HepG2 (cell line): ENCODE results near the gene EWSR1. TPM values are rescaled to one million over a fixed set of nuclear protein-coding genes. Genes with fewer than 3 reads are reported as not detected.

ENCODE experiments used
- ATAC-seq: fragments of 200-7000 bp; cut with Tn5 transposase; 3 replicates; pipeline ENCODE4 v1.9.1; 2020; ENCODE audit warnings: mild to moderate bottlenecking, moderate library complexity
- BruUV-seq: library from RNA; stranded (reverse); fragments of 400-500 nt; replicated peaks from 2 replicates; lab custom pipeline; 2021; lab: Mats Ljungman, UMichigan
- CTCF ChIA-PET: fragments of 300-600 bp; formaldehyde crosslinking; extraction: SDS; loops from one replicate; lab custom pipeline; 2021; ENCODE audit warnings: low total read pairs, inconsistent platforms, low intra/inter-chr PET ratio; lab: Yijun Ruan, JAX
- POLR2A ChIA-PET: fragments of 350-600 bp; sonication (Branson Sonifier 250); formaldehyde crosslinking; loops from one replicate; lab custom pipeline; 2020; ENCODE audit warnings: antibody characterized with exemption, inconsistent platforms; lab: Yijun Ruan, JAX
- DNase-seq: peaks from one replicate; pipeline ENCODE4 v3.0.0-alpha.2; 2015; ENCODE audit warnings: low spot score
- FAIRE-seq: peaks from 3 replicates; lab custom pipeline; 2011; peaks lifted over from hg19 to GRCh38; lab: Jason Lieb, UNC
- H2AFZ ChIP-seq: one replicate; pipeline ENCODE4 v1.6.1; 2011; ENCODE audit warnings: low read length, inconsistent platforms
- H3K27ac ChIP-seq: fragments of 300-600 bp; 3 replicates; pipeline ENCODE4 v1.8.0; 2011; ENCODE audit warnings: mixed run types, mild to moderate bottlenecking, mixed read lengths, low read length, inconsistent platforms; ENCODE audit not compliant: insufficient read depth; ENCODE audit errors: extremely low read length
- H3K27me3 ChIP-seq, 2 experiments: fragments of 200-600 bp in 1 of 2; 2 replicates in 1 of 2; 3 replicates in 1 of 2; pipeline versions ENCODE4 v1.6.0 to v1.8.0; 2011; ENCODE audit warnings: low read length in 2 of 2, mild to moderate bottlenecking in 2 of 2, moderate library complexity in 2 of 2, inconsistent platforms in 1 of 2; ENCODE audit not compliant: insufficient read depth in 2 of 2, control insufficient read depth in 1 of 2
- H3K36me3 ChIP-seq, 2 experiments: fragments of 200-600 bp in 1 of 2; replicated peaks in 1 of 2; 2 replicates in 1 of 2; 3 replicates in 1 of 2; pipeline versions ENCODE4 v1.5.1 to v1.8.0; 2011; ENCODE audit warnings: low read length in 2 of 2, inconsistent platforms in 1 of 2; ENCODE audit not compliant: insufficient read depth in 2 of 2, control insufficient read depth in 1 of 2
- H3K4me1 ChIP-seq: 2 replicates; pipeline ENCODE4 v1.5.1; 2012; ENCODE audit warnings: low read length, inconsistent platforms; ENCODE audit not compliant: insufficient read depth
- H3K4me2 ChIP-seq: 2 replicates; pipeline ENCODE4 v1.6.0; 2011; ENCODE audit warnings: low read depth, low read length, inconsistent platforms
- H3K4me3 ChIP-seq, 3 experiments: fragments of 200-600 bp in 1 of 3; sonication (generic), shearing (Covaris generic) in 1 of 3; replicated peaks in 1 of 3; 2 replicates each; pipeline ENCODE4 v1.5.1; 2011 to 2016; ENCODE audit warnings: low read length in 3 of 3, inconsistent platforms in 2 of 3, low read depth in 2 of 3, mild to moderate bottlenecking in 2 of 3, control low read depth in 1 of 3, mixed read lengths in 1 of 3; ENCODE audit not compliant: insufficient read depth in 1 of 3
- H3K79me2 ChIP-seq: one replicate; pipeline ENCODE4 v1.6.1; 2011; ENCODE audit warnings: low read length, inconsistent platforms; ENCODE audit not compliant: insufficient read depth
- H3K9ac ChIP-seq: 2 replicates; pipeline ENCODE4 v1.6.0; 2011; ENCODE audit warnings: mild to moderate bottlenecking, low read depth, low read length, inconsistent platforms; ENCODE audit not compliant: insufficient read depth
- H3K9me3 ChIP-seq: 2 replicates; pipeline ENCODE4 v1.5.1; 2012; ENCODE audit warnings: mild to moderate bottlenecking, low read length
- H4K20me1 ChIP-seq: 2 replicates; pipeline ENCODE4 v1.6.0; 2011; ENCODE audit warnings: inconsistent platforms, mild to moderate bottlenecking, low read length, moderate library complexity; ENCODE audit not compliant: insufficient read depth
- DNMT3B ChIP-seq: conservative IDR thresholded peaks from 2 replicates; pipeline ENCODE4 v1.6.1; 2016; ENCODE audit warnings: missing biosample characterization, control low read depth
- HIVEP1 ChIP-seq: sonication (generic); formaldehyde crosslinking; IDR thresholded peaks from 2 replicates; pipeline ENCODE4 v1.4.0; 2020; ENCODE audit warnings: mild to moderate bottlenecking, missing genetic modification reagents
- HMG20B ChIP-seq: conservative IDR thresholded peaks from 2 replicates; pipeline ENCODE4 v1.6.1; 2016; ENCODE audit warnings: missing genetic modification reagents, missing compliant biosample characterization
- ISL2 ChIP-seq: sonication (generic); formaldehyde crosslinking; IDR thresholded peaks from 2 replicates; pipeline ENCODE4 v1.5.0; 2020; ENCODE audit warnings: missing genetic modification reagents
- NFE2L2 ChIP-seq: fragments of 150-350 bp; IDR thresholded peaks from 2 replicates; pipeline ENCODE4 v1.6.1; 2014; ENCODE audit warnings: low read length
- THAP9 ChIP-seq: sonication (generic); formaldehyde crosslinking; IDR thresholded peaks from 2 replicates; pipeline ENCODE4; 2020; ENCODE audit warnings: missing genetic modification reagents, mild to moderate bottlenecking, borderline replicate concordance
- ZNF282 ChIP-seq: fragments of 450-650 bp; IDR thresholded peaks from 2 replicates; pipeline ENCODE4 v1.6.1; 2018; ENCODE audit not compliant: partially characterized antibody
- WGBS: methylation state at CpG from one replicate; pipeline ENCODE4 v1.1.6; 2017; ENCODE audit warnings: low lambda C conversion rate; 5-methylcytosine and 5-hydroxymethylcytosine counted together
- in situ Hi-C: cut with HindIII; loops from 2 replicates; pipeline ENCODE4 v1.10.0; 2017; ENCODE audit warnings: low pct_unique_long_range_greater_than_20kb; ENCODE audit not compliant: extremely low pct_ligation_motif_present
- intact Hi-C: fragments of 100-400 bp; cut with micrococcal nuclease; formaldehyde crosslinking; loops from one replicate; pipeline ENCODE4 v1.10.0; 2022; ENCODE audit not compliant: unreplicated experiment
- polyA plus RNA-seq, 8 experiments: library from polyadenylated mRNA; depleted of rRNA in 3 of 8; stranded (reverse) in 7 of 8; unstranded in 1 of 8; fragments of >200 nt; fragmentation: Illumina TruSeq in 4 of 8; extraction: Trizol in 4 of 8; gene quantifications; 2 replicates each; pipeline versions ENCODE4 v1.2.1 to v1.2.3, GENCODE V29; 2011 to 2016; ENCODE audit warnings: low read depth in 4 of 8, missing spikeins in 1 of 8, mixed read lengths in 1 of 8; ENCODE audit not compliant: insufficient read depth in 1 of 8
- total RNA-seq, 5 experiments: library from RNA; depleted of rRNA; stranded (reverse); fragments of >200 nt; fragmentation: Illumina TruSeq; extraction: Trizol; gene quantifications; 2 replicates each; pipeline ENCODE4 v1.2.3, GENCODE V29; 2016; ENCODE audit warnings: low read depth in 1 of 5

The EWSR1 gene
- total and polyA plus RNA-seq, 2 of the 13 experiments (the other 11 are each of a cell fraction or from before 2014, with no cell fraction given): 211 to 326 TPM

- TF ChIP-seq THAP9 (CRISPR knock-in tag) (no peak), DNMT3B (no peak)
These were observed 60.0 kb downstream of the EWSR1 start (continued) for GRCh38 chr22:29328055-29328454.

GRCh38 chr22:29328566-29329500, 60.8 kb downstream of the EWSR1 start:
- POLR2A ChIA-PET: no interaction called here
- TF ChIP-seq NFE2L2: no peak
- no peak for TF ChIP-seq ZNF282
- TF ChIP-seq HIVEP1 (CRISPR knock-in tag): no peak
- no peak for TF ChIP-seq HMG20B
- TF ChIP-seq ISL2 (CRISPR knock-in tag): no peak
- WGBS: 95% methylated on average over 25 of the region's 34 CpGs

More at GRCh38 chr22:29328566-29329500, 60.8 kb downstream of the EWSR1 start:
- H3K27me3 ChIP-seq: no peaks in the 10 kb centered on the region
- no peaks in the 10 kb centered on the region for H3K4me1 ChIP-seq
- H3K4me3 ChIP-seq: no peak overlapping the region
- H3K9ac ChIP-seq: no peak overlapping the region
- FAIRE-seq (no peak), DNase-seq (no peak), ATAC-seq (no peak)
- no peak overlapping the region for H3K4me2 ChIP-seq
- intact Hi-C loops (no loop called here), in situ Hi-C loops (no loop called here)
- no peaks in the 10 kb centered on the region for H3K79me2 ChIP-seq
- no peaks in the 10 kb centered on the region for H4K20me1 ChIP-seq
- no peak overlapping the region for H2AFZ ChIP-seq
- CTCF ChIA-PET: no interaction called here
- H3K9me3 ChIP-seq: no peaks in the 10 kb centered on the region
- peaks cover 6 to 16% of the 10 kb centered on the region in 2 experiments; a peak in 4 of 5 replicates for H3K36me3 ChIP-seq
- H3K27ac ChIP-seq: no peak overlapping the region
- no TSS peak for BruUV-seq
